ENCODE results near the gene RAET1L.
"Not testable (repeated sequence)": the region's sequence is repeated elsewhere in the genome, so short reads cannot be mapped to it uniquely, and the experiment has no call there.

RAET1L gene

GRCh38 chr6:150027806-150028565, 2.7 kb upstream of the RAET1L start:
- H3K4me3 ChIP-seq (ENCODE audit: low read depth, low read length) = no peak overlapping the region
- TF ChIP-seq CTCF (IDR thresholded peaks at IDR 0.05; ENCODE audit: control insufficient read depth, extremely low read depth, insufficient read depth) = no peak
- no peak for DNase-seq (ENCODE audit: low read depth)

GRCh38 chr6:150026976-150027805, 1.9 kb upstream of the RAET1L start:
- DNase-seq (ENCODE audit: low read depth) = no peak
- TF ChIP-seq CTCF (IDR thresholded peaks at IDR 0.05; ENCODE audit: control insufficient read depth, extremely low read depth, insufficient read depth) = no peak
- no peak overlapping the region for H3K4me3 ChIP-seq (ENCODE audit: low read depth, low read length)

- no peak overlapping the region for H3K4me3 ChIP-seq (ENCODE audit: low read depth, low read length)
- DNase-seq (ENCODE audit: low read depth) = no peak
- TF ChIP-seq CTCF (IDR thresholded peaks at IDR 0.05; ENCODE audit: control insufficient read depth, extremely low read depth, insufficient read depth) = no peak
These were observed 631 bp downstream of the RAET1L start for GRCh38 chr6:150024646-150025155.

- not testable (repeated sequence) for H3K4me3 ChIP-seq (ENCODE audit: low read depth, low read length); DNase-seq (ENCODE audit: low read depth)
These were observed 1.3 kb downstream of the RAET1L start for GRCh38 chr6:150024021-150024420.

- DNase-seq (ENCODE audit: low read depth); H3K4me3 ChIP-seq (ENCODE audit: low read depth, low read length): not testable (repeated sequence)
These were observed 3.5 kb downstream of the RAET1L start for GRCh38 chr6:150021870-150022269.

- no peak for DNase-seq (ENCODE audit: low read depth)
- TF ChIP-seq CTCF (IDR thresholded peaks at IDR 0.05; ENCODE audit: control insufficient read depth, extremely low read depth, insufficient read depth) = no peak
- H3K4me3 ChIP-seq (ENCODE audit: low read depth, low read length) = no peak overlapping the region
These were observed 6.3 kb downstream of the RAET1L start for GRCh38 chr6:150018846-150019580.

GRCh38 chr6:150017186-150017521, 8.2 kb downstream of the RAET1L start:
- not testable (repeated sequence) for H3K4me3 ChIP-seq (ENCODE audit: low read depth, low read length); DNase-seq (ENCODE audit: low read depth)
